A549 (cell line): ENCODE measurements around the gene TSN. TPM values are rescaled to one million over a fixed set of nuclear protein-coding genes. Genes with fewer than 3 reads are reported as not detected.
"Not testable (repeated sequence)": the region's sequence is repeated elsewhere in the genome, so short reads cannot be mapped to it uniquely, and the experiment has no call there.

ENCODE experiments used
- ATAC-seq, 2 experiments: fragments of 200-7000 bp in 1 of 2; fragments of >200 bp in 1 of 2; cut with Nextera tagmentation in 1 of 2; cut with Tn5 transposase in 1 of 2; 3 replicates each; pipeline versions ENCODE4 v1.8.0 to v1.9.1; 2018 to 2020; ENCODE audit warnings: mild to moderate bottlenecking in 1 of 2, moderate library complexity in 1 of 2
- CTCF ChIA-PET: fragments of 300-600 bp; sonication (Branson Sonifier 250); formaldehyde crosslinking; extraction: SDS; loops from one replicate; lab custom pipeline; 2021; ENCODE audit warnings: antibody characterized with exemption, inconsistent platforms; lab: Yijun Ruan, JAX
- POLR2A ChIA-PET: fragments of 350-600 bp; formaldehyde crosslinking; extraction: SDS; loops from one replicate; lab custom pipeline; 2021; ENCODE audit warnings: antibody characterized with exemption, inconsistent platforms; lab: Yijun Ruan, JAX
- DNase-seq, 2 experiments: peaks; one replicate each; pipeline versions ENCODE4 v3.0.0 to v3.0.0-alpha.2; 2011 to 2016; ENCODE audit warnings: low read depth in 1 of 2, low spot score in 1 of 2
- FAIRE-seq: peaks from 2 replicates; lab custom pipeline; 2011; peaks lifted over from hg19 to GRCh38; lab: Jason Lieb, UNC
- H3K27ac ChIP-seq, 2 experiments: fragments of >200 bp; sonication (Bioruptor Twin); formaldehyde crosslinking; 3 replicates each; pipeline ENCODE4 v1.5.1; 2016 to 2017
- H3K4me1 ChIP-seq: fragments of >200 bp; sonication (Bioruptor Twin); formaldehyde crosslinking; 3 replicates; pipeline ENCODE4 v1.6.1; 2016
- H3K4me2 ChIP-seq: fragments of >200 bp; sonication (Bioruptor Twin); formaldehyde crosslinking; 3 replicates; pipeline ENCODE4 v1.6.1; 2016
- H3K4me3 ChIP-seq: fragments of >200 bp; sonication (Bioruptor Twin); formaldehyde crosslinking; 3 replicates; pipeline ENCODE4 v1.5.1; 2016
- H3K9me3 ChIP-seq: fragments of >200 bp; sonication (Bioruptor Twin); formaldehyde crosslinking; 3 replicates; pipeline ENCODE4 v1.6.1; 2016
- ATOH8 ChIP-seq: fragments of 250-450 bp; sonication (Bioruptor Pico); IDR thresholded peaks from 2 replicates; pipeline ENCODE4 v1.5.0; 2020; ENCODE audit warnings: low read depth, mild to moderate bottlenecking, moderate library complexity
- BCL3 ChIP-seq: fragments of >200 bp; sonication (Bioruptor Twin); formaldehyde crosslinking; IDR thresholded peaks from 3 replicates; pipeline ENCODE4 v1.6.1; 2016
- E2F6 ChIP-seq: IDR thresholded peaks from 2 replicates; pipeline ENCODE4 v1.6.1; 2012; ENCODE audit warnings: low read depth, borderline replicate concordance
- EHF ChIP-seq: fragments of 250-450 bp; sonication (Bioruptor Pico); IDR thresholded peaks from 2 replicates; pipeline ENCODE4 v1.5.0; 2020; ENCODE audit warnings: mild to moderate bottlenecking
- ESRRA ChIP-seq: fragments of 150-350 bp; IDR thresholded peaks from 2 replicates; pipeline ENCODE4 v1.6.1; 2014; ENCODE audit warnings: mild to moderate bottlenecking, low read length, borderline replicate concordance
- FOXS1 ChIP-seq: fragments of 250-450 bp; sonication (Bioruptor Pico); IDR thresholded peaks from 2 replicates; pipeline ENCODE4 v1.5.0; 2020; ENCODE audit warnings: mild to moderate bottlenecking, moderate library complexity
- HDAC2 ChIP-seq: fragments of 200-600 bp; sonication (generic); IDR thresholded peaks from 2 replicates; pipeline ENCODE4 v1.6.1; 2016
- HEYL ChIP-seq: fragments of 250-450 bp; sonication (Bioruptor Pico); IDR thresholded peaks from 2 replicates; pipeline ENCODE4 v1.8.0; 2021; ENCODE audit warnings: mild to moderate bottlenecking, moderate library complexity
- HOXB5 ChIP-seq: fragments of 250-450 bp; sonication (Bioruptor Pico); IDR thresholded peaks from 2 replicates; pipeline ENCODE4 v1.5.0; 2020; ENCODE audit warnings: mild to moderate bottlenecking, moderate library complexity
- MAFK ChIP-seq: fragments of 450-650 bp; IDR thresholded peaks from 2 replicates; pipeline ENCODE4 v1.6.1; 2014; ENCODE audit not compliant: partially characterized antibody
- PBX3 ChIP-seq: IDR thresholded peaks from 2 replicates; pipeline ENCODE4 v1.6.1; 2012
- PHF8 ChIP-seq: fragments of 200-600 bp; sonication (generic); IDR thresholded peaks from 2 replicates; pipeline ENCODE4 v1.6.1; 2016; ENCODE audit warnings: low read depth, mild to moderate bottlenecking, antibody characterized with exemption, moderate library complexity, borderline replicate concordance
- POLR2AphosphoS2 ChIP-seq: conservative IDR thresholded peaks from 2 replicates; pipeline ENCODE4 v1.6.1; 2012; ENCODE audit warnings: low read length, improper control_type of control experiment, inconsistent platforms
- RCOR1 ChIP-seq: fragments of 150-350 bp; IDR thresholded peaks from 2 replicates; pipeline ENCODE4 v1.6.1; 2014; ENCODE audit warnings: antibody characterized with exemption, low read length, low read depth
- TFCP2L1 ChIP-seq: fragments of 250-450 bp; sonication (Bioruptor Pico); IDR thresholded peaks from 2 replicates; pipeline ENCODE4 v1.5.0; 2021; ENCODE audit warnings: mild to moderate bottlenecking
- TP53 ChIP-seq: fragments of 250-450 bp; sonication (Bioruptor Pico); IDR thresholded peaks from 2 replicates; pipeline ENCODE4 v1.5.0; 2021; ENCODE audit warnings: mild to moderate bottlenecking, moderate library complexity
- USF2 ChIP-seq: fragments of 450-650 bp; IDR thresholded peaks from 2 replicates; pipeline ENCODE4 v1.6.1; 2014; ENCODE audit warnings: antibody characterized with exemption
- ZFP36 ChIP-seq: fragments of 450-650 bp; IDR thresholded peaks from 2 replicates; pipeline ENCODE4 v1.6.1; 2014; ENCODE audit warnings: borderline replicate concordance; ENCODE audit not compliant: partially characterized antibody
- ZSCAN20 ChIP-seq: fragments of 250-450 bp; sonication (Bioruptor Pico); IDR thresholded peaks from 2 replicates; pipeline ENCODE4 v1.8.0; 2022; ENCODE audit warnings: mild to moderate bottlenecking, moderate library complexity
- WGBS: methylation state at CpG from one replicate; pipeline ENCODE4 v1.1.6; 2017; ENCODE audit errors: missing lambda C conversion rate; 5-methylcytosine and 5-hydroxymethylcytosine counted together
- polyA plus RNA-seq, 4 experiments: library from polyadenylated mRNA; depleted of rRNA in 3 of 4; stranded (reverse); fragments of >200 nt; fragmentation: RNase III in 1 of 4; extraction: RNeasy Plus Mini Kit Qiagen cat#74134 plus additional on column Dnase treatment in 1 of 4; gene quantifications; 2 replicates in 3 of 4; 3 replicates in 1 of 4; pipeline ENCODE4 v1.2.3, GENCODE V29; 2011 to 2017
- TF ChIP-seq, protein P1 (sequence below): fragments of >200 bp; sonication (Bioruptor Twin); formaldehyde crosslinking; IDR thresholded peaks from 2 replicates; pipeline ENCODE4 v1.6.1; 2016

The TSN gene
- polyA plus RNA-seq, 2 of the 4 experiments (the other 2 are of a cell fraction) = 56.8 to 101 TPM

- Histone ChIP-seq H3K9me3 (peaks cover 3% of the 10 kb centered on the region; the same call in 1 of the 3 replicates), H3K4me2 (no peak overlapping the region), H3K4me3 (no peak overlapping the region), H3K4me1 (no peaks in the 10 kb centered on the region), H3K27ac (no peak overlapping the region)
- FAIRE-seq (no peak), ATAC-seq (no peak), DNase-seq (no peak)
- ChIA-PET POLR2A (no interaction called here), CTCF (interaction anchor here (0.9 kb wide), 1 partner anchor 12 kb away, joined by 3 read pairs; no protein-coding TSS in a partner anchor)
- WGBS = 28% methylated on average over 8 of the region's 8 CpGs
- TF ChIP-seq RCOR1 (no peak), ATOH8 (no peak), E2F6 (no peak), TFCP2L1 (no peak), BCL3 (no peak), POLR2AphosphoS2 (no peak)
These were observed 59.8 kb downstream of the TSN start for GRCh38 chr2:121815216-121815615.

- no peak overlapping the region for H3K27ac ChIP-seq
- ChIA-PET CTCF (no interaction called here), POLR2A (no interaction called here)
- no peak overlapping the region for H3K4me3 ChIP-seq
- DNase-seq = no peak
- H3K4me1 ChIP-seq = no peaks in the 10 kb centered on the region
- no peak for FAIRE-seq
- no peak for ATAC-seq
- TF ChIP-seq, protein P1, sequence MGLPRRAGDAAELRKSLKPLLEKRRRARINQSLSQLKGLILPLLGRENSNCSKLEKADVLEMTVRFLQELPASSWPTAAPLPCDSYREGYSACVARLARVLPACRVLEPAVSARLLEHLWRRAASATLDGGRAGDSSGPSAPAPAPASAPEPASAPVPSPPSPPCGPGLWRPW = no peak
- TF ChIP-seq MAFK (no peak), HDAC2 (no peak), ZSCAN20 (CRISPR knock-in tag) (no peak), PBX3 (no peak), POLR2AphosphoS2 (no peak), BCL3 (no peak), FOXS1 (CRISPR knock-in tag) (no peak), ZFP36 (no peak), TP53 (CRISPR knock-in tag) (no peak), ESRRA (no peak), HEYL (no peak), PHF8 (no peak), ATOH8 (no peak), EHF (no peak), USF2 (no peak), HOXB5 (CRISPR knock-in tag) (no peak)
- peaks cover 3% of the 10 kb centered on the region; the same call in 1 of the 3 replicates for H3K9me3 ChIP-seq
- 10% methylated on average over 6 of the region's 7 CpGs for WGBS
- no peak overlapping the region for H3K4me2 ChIP-seq
These were observed 61.3 kb downstream of the TSN start for GRCh38 chr2:121816797-121817196.

DNA sequence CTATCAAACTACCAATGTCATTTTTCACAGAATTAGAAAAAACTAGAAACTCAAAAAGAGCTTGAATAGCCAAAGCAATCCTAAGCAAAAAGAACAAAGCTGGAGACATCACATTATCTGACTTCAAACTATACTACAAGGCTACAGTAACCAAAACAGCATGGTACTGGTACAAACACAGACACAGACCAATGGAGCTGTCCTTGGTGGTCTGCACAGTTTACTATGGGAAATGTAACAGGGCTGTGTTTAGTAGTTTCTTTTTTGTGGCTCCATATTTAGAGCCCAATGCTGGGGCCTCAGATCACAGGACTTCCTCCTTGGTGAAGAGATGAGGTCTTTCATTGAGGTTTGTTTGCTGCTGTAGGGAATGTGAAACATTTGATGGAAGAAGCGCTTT, 61.9 kb downstream of the TSN start:
- DNase-seq, H3K4me2 ChIP-seq, CTCF ChIA-PET, H3K4me3 ChIP-seq, FAIRE-seq, H3K27ac ChIP-seq, H3K9me3 ChIP-seq, H3K4me1 ChIP-seq, POLR2A ChIA-PET, ATAC-seq: not testable (repeated sequence)
- WGBS = 0% methylated on average over 1 of the region's 1 CpG
